ENCODE measurements around the gene CSPG5.

DNA sequence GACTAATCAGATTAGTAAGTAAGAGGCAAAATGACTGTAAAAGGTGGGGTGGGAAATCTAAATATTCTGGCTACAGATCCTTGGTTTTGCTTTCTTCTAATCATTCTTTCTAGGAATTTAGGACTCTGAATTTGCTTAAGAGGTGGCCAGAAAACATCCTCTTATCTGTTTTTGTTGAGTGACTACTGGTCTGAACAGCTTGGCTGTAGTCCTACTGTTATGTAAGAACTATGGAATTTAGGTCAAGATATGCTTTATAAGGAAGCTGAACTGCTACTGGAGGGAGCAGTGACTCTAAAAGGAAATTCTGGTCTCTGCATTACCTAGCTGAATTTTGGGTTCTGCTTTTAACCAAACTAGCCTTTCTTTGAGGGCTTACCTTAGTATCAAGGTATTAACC, 33.5 kb upstream of the CSPG5 start:
- TF ChIP-seq, protein P1, sequence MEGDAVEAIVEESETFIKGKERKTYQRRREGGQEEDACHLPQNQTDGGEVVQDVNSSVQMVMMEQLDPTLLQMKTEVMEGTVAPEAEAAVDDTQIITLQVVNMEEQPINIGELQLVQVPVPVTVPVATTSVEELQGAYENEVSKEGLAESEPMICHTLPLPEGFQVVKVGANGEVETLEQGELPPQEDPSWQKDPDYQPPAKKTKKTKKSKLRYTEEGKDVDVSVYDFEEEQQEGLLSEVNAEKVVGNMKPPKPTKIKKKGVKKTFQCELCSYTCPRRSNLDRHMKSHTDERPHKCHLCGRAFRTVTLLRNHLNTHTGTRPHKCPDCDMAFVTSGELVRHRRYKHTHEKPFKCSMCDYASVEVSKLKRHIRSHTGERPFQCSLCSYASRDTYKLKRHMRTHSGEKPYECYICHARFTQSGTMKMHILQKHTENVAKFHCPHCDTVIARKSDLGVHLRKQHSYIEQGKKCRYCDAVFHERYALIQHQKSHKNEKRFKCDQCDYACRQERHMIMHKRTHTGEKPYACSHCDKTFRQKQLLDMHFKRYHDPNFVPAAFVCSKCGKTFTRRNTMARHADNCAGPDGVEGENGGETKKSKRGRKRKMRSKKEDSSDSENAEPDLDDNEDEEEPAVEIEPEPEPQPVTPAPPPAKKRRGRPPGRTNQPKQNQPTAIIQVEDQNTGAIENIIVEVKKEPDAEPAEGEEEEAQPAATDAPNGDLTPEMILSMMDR (IDR thresholded peaks at IDR 0.05; ENCODE audit: insufficient read depth, low read length) = no peak
- TF ChIP-seq POLR2AphosphoS5 (IDR thresholded peaks at IDR 0.05; ENCODE audit: low read depth) (no peak), REST (IDR thresholded peaks at IDR 0.05; ENCODE audit: insufficient replicate concordance, low read depth) (no peak)

Measured in HL-60 (cell line).